Stimulated activated CD4-positive, alpha-beta T cell treated with anti-CD3 and anti-CD28 coated beads, Interleukin-2, amount 100 ng/mL, for 48 hours (primary cell): ENCODE results near the gene CELF4.

ENCODE experiments used
- DNase-seq, 2 donors: peaks; one replicate each; pipeline ENCODE4 v3.0.0-alpha.2; 2020

The CELF4 gene

GRCh38 chr18:37304012-37304680 lies 261.5 kb downstream of the CELF4 start:
- no peak for DNase-seq

- DNase-seq = no peak
Measured at GRCh38 chr18:37303009-37303408, 262.6 kb downstream of the CELF4 start.

- DNase-seq = no peak
Measured at GRCh38 chr18:37302519-37302918, 263.1 kb downstream of the CELF4 start.

DNA sequence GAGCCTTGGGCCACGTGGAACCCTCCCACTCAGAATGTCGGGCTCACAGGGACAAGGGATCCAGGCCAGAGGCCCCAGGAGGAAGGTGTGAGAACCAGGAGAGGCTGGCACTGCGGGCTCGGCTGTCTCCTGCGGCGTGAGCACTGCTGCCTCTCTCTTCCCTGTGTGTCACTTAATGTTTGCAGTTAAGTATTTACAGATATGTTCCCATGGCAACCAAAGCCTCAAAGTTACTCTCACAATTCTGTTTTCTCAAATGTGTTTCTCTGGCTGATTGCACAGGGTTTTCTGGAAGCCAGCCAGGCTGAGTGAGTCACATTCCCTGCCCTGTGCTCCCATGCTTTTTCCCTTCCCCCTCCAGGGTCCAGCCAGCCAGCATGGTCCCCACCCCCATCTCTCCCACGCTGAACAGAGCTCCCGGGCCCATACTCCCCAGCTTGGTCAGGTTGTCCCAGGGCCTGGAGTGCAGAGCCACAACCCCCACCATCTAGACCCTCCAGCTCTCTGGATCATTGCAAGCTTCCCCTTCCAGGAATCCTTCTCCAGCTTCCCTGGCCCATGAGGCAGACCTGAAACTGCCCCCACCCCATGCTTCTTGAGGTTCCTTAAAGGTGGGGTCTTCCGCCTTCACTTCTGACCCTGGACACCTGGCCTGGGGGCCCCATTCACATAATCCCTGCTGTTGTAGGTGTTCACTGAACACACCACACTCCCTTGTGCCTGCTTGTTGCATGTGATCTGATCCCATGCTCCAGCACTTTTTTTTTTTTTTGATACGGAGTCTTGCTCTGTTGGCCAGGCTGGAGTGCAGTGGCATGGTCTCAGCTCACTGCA lies 265.9 kb downstream of the CELF4 start:
- no peak for DNase-seq

DNA sequence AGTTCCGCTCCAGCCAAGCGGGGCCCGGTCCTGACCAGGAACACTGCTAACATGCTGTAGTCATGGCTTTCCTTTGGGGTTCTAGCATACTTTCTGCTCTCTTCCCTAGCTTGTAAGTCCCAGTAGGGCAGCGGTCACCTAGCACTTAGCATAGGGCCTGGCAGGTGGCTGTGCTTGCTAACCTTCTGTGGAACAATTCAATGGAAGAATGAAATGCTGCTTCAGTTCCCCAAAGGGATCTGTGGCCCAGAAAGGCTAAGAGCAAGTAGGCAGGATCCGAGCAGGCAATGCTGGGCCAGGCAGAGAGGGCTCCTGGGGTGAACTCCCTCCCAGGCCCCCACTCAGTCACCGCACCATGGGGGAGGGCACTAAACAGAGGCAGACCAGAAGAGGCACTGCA lies 266.8 kb downstream of the CELF4 start:
- DNase-seq = no peak

- DNase-seq = no peak
Measured at GRCh38 chr18:37297106-37297505, 268.5 kb downstream of the CELF4 start.

GRCh38 chr18:37294951-37295350 lies 270.6 kb downstream of the CELF4 start:
- DNase-seq = no peak

- DNase-seq = no peak
Measured at GRCh38 chr18:37293359-37293758, 272.2 kb downstream of the CELF4 start.

DNA sequence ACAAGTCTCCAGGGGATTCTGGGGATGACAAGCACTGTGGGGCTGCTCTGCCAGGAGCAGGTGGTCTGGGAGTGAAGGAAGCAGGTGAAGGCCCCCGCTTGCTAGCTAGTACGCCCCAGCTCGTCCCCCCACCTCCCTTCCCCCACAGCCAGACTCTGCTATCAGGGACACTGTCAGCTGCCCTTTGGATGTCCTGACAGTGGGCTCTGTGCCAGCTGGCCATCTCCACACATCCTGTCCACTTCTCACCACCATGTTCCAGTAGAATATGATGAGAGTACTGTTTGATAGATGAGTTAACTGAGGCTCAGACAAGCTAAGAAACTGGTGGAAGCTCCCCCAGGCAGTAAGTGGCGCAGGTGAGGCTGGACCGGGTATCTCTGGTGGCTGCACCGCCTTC lies 276.2 kb downstream of the CELF4 start:
- DNase-seq = no peak

GRCh38 chr18:37287601-37288000 lies 278.0 kb downstream of the CELF4 start:
- DNase-seq = no peak

DNA sequence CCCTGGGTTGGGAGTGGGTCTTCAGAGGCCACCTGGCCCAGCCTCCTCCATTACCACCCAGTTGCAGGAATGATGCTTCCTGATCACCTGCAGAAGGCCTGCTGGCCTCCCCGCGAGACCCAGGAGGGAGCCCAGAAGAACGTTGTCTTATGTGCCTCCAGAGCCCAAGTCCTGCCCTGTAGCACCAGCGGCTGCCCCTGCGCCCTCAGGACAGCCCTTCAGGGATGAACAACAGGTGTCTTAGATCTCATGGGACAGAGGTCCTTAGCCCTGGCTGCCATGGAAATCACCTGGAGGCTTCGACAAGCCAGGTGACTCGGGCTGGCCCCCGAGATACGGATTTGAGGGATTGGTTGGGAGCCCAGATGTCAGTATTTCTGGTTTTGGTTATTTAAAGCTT lies 278.8 kb downstream of the CELF4 start:
- no peak for DNase-seq

GRCh38 chr18:37285825-37286224 lies 279.8 kb downstream of the CELF4 start:
- no peak for DNase-seq

- DNase-seq = no peak
Measured at GRCh38 chr18:37284260-37284659, 281.3 kb downstream of the CELF4 start.

- DNase-seq = no peak
Measured at GRCh38 chr18:37282386-37283037, 283.1 kb downstream of the CELF4 start.

- DNase-seq = no peak
Measured at GRCh38 chr18:37280701-37281393, 284.8 kb downstream of the CELF4 start.

GRCh38 chr18:37277804-37278203 lies 287.8 kb downstream of the CELF4 start:
- DNase-seq = no peak

- no peak for DNase-seq
Measured at GRCh38 chr18:37276111-37276890, 289.3 kb downstream of the CELF4 start.

GRCh38 chr18:37275237-37275741 lies 290.3 kb downstream of the CELF4 start:
- DNase-seq = no peak

- DNase-seq = no peak
Measured at GRCh38 chr18:37274309-37275236, 291.0 kb downstream of the CELF4 start.

DNA sequence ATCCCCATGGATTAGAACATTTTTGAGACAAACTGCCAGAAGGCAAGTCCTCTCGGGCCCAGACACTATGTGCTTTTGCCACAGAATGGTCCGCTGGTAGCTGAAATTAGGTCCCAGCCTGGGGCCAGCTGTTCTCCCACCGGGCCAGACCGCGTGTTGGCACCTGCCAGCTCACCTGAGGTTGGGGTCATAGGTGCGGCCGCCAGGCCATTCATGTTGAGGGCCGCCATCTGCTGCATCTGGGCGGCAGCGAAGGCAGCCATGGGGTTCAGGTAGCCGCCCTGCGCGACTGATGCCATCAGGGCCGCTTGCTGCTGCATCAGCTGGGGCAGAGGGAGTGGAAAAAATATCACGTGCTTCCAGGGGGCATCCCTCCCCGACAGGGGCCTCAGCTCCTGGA lies 292.8 kb downstream of the CELF4 start:
- no peak for DNase-seq

GRCh38 chr18:37272226-37272625 lies 293.4 kb downstream of the CELF4 start:
- DNase-seq = no peak
